ENCODE measurements around the gene PLEKHM2. TPM values are rescaled to one million over a fixed set of nuclear protein-coding genes. Genes with fewer than 3 reads are reported as not detected.

The PLEKHM2 gene
- total and polyA plus RNA-seq, 2 of the 8 experiments (the other 6 are each of a cell fraction or from before 2014, with no cell fraction given): 38.3 to 47.6 TPM

DNA sequence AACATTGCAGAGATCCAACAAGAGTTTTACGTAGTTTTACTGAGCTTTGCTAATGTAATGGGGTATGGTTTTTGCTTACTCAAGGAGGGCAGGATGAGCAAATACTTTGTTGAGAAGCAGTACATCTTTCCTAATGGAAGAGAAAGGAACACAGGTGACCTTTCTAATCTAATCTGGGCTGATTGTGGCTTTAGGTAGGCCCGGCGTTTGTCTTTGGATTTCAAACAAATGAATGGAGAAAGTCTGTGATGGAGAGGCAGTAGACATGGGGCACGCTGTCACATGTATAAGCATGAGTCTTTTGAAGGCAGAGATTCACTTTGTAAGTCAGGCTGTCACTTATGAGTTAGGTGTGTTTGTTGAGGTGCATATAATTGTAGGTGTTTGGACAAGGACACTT is 1.7 kb downstream of the PLEKHM2 start (continued):
- TF ChIP-seq, protein P1, sequence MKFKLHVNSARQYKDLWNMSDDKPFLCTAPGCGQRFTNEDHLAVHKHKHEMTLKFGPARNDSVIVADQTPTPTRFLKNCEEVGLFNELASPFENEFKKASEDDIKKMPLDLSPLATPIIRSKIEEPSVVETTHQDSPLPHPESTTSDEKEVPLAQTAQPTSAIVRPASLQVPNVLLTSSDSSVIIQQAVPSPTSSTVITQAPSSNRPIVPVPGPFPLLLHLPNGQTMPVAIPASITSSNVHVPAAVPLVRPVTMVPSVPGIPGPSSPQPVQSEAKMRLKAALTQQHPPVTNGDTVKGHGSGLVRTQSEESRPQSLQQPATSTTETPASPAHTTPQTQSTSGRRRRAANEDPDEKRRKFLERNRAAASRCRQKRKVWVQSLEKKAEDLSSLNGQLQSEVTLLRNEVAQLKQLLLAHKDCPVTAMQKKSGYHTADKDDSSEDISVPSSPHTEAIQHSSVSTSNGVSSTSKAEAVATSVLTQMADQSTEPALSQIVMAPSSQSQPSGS (IDR thresholded peaks at IDR 0.05; ENCODE audit: low read length): no peak
- no peak for TF ChIP-seq HDAC6 (IDR thresholded peaks at IDR 0.05; ENCODE audit: low read depth, low read length)
- TF ChIP-seq, protein P2, sequence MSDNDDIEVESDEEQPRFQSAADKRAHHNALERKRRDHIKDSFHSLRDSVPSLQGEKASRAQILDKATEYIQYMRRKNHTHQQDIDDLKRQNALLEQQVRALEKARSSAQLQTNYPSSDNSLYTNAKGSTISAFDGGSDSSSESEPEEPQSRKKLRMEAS (IDR thresholded peaks at IDR 0.05): no peak
- TF ChIP-seq, protein P3, sequence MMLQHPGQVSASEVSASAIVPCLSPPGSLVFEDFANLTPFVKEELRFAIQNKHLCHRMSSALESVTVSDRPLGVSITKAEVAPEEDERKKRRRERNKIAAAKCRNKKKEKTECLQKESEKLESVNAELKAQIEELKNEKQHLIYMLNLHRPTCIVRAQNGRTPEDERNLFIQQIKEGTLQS (IDR thresholded peaks at IDR 0.05; ENCODE audit: insufficient read depth, low read depth, low read length): no peak

All from H1 (cell line).